Lung microvascular endothelial cell (primary cell): ENCODE results near the gene C4orf51. TPM values are rescaled to one million over a fixed set of nuclear protein-coding genes. Genes with fewer than 3 reads are reported as not detected.

Experiments used
- DNase-seq, 2 donors: peaks; one replicate each; pipeline versions ENCODE4 v3.0.0 to v3.0.0-alpha.2; 2010; ENCODE audit warnings: low read depth in 2 of 2
- total RNA-seq: library from RNA; depleted of rRNA; stranded (reverse); fragments of >200 nt; gene quantifications from 2 replicates; pipeline ENCODE4 v1.2.1, GENCODE V29; 2014

Gene C4orf51
- total RNA-seq, 1 donor from 2014 or later = not detected

GRCh38 chr4:145709336-145709735 lies 29.4 kb downstream of the C4orf51 start:
- no peak for DNase-seq

DNA sequence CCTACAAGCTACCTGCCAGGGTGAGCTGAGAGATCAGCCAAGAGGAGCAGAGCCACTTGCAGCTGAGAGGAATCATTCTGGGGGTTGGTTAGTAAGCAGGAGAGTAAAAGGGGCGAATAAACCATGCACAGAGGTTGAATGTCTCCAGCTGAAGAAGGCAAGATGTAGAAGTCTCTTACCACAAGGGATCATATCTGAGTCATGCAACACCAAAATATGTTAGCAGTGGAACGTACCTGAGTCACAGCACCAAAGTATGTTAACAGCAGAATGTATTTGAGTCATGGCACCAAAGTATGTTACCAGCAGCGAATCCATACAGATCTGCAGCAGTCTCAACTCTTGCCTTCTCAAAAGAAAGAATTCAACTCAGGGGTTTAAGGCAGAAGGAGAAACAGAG lies 29.9 kb downstream of the C4orf51 start:
- no peak for DNase-seq

DNA sequence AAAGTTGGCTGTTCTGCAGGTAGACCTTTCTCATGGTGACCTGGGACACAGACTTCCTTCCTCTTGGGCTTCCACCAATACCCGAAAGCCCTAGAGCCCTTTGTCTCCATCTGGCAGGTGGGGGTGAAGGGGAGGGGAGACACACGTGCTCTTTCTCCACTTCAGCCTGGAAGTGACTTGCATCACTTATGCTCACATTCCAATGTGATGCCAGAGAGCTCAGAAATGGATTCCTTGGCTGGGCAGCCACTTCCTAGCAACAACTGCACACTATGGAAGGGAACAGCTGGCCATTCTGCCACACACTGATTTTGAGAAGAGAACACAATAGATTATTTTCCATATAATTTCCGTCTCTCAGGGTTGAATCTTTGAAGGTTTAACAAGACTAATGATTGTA lies 36.3 kb downstream of the C4orf51 start:
- peak in 1 of 2 donors; percentile 2 for DNase-seq

DNA sequence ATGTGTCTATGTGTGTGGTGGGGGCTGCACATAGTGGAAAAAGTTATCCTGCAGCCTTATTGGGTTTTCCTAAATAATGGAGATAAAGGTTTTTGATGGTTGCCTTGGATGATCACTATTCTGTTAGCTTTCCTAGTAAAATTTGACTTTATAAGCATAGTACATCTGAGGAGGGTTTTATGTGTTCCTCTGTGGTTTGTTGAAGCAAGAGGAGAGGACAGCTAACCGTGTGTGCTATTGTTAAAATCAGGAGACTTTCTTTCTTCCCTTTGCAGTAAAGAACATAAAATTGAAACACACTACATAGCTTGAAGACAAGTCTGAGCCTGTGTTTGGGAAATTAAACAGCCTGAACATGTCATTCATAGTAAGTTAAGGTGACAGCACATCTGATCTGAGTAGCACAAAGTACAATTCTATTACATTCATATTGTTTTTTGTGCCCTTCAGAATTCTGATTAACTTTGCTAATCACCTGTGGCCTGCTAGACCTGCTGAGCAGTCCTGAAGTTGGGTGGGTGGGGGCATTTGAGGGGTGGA lies 36.8 kb downstream of the C4orf51 start:
- no peak for DNase-seq

DNA sequence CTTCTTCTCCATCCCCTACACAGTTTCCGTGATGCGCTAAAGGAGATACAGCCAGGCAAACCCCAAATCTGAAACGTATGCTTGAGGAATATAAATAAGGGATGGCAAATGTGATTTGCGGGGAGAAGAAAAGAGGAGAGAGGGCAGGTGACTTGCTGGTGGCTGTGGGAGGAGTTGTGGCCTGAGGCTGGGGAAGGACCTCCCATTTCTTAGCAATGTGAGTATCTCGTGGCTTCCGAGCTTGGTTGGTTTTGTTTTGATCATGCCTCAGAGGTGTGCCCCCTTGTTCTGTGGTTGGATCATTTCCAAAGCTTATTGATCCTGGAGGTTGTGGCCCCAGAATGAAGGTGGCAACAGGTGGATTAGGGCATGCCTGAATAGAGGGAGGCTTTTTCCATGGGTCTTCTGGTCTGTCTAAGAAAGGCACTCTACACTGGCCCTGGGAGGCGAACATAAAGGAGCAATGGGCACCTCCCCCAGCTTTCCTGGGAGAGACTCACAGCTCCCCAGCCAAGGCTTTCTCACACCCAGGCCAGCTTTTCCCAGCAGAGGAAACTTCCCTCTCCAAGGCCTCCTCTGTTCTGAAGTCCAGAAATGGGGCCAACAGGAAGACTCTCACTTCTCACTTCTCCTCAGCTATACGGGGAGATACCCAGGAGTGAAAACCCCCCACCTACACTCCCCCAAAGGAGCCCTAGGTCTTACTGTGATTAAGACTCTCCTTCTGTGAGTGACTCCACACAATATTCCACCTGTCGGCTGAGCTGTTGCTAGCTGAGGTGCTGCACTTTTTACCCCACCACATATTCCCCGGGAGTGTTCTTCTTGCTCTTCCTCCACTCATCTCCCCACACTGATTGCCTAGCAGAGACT lies 40.0 kb downstream of the C4orf51 start:
- DNase-seq = no peak

GRCh38 chr4:145720656-145721055 lies 40.7 kb downstream of the C4orf51 start:
- no peak for DNase-seq

- no peak for DNase-seq
Observed at GRCh38 chr4:145722561-145722960, 42.6 kb downstream of the C4orf51 start.

DNA sequence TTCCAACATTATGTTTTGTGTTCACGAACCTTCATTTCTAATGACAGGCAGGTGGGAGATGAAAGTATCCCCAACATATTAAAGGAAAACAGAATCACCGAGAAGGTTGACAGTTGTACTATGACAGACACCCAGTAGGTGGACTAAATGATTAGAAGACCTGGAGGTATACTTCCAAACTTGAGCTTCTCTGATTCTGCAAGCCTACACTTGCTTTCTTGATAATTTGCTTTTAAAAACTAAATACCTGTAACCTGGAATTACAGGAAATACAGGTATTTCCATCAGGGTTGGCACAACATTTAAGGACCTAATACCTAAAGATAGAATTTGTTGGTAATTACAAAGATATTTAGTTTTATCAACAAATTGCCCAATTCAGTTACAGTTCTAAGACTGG lies 43.4 kb downstream of the C4orf51 start:
- no peak for DNase-seq

DNA sequence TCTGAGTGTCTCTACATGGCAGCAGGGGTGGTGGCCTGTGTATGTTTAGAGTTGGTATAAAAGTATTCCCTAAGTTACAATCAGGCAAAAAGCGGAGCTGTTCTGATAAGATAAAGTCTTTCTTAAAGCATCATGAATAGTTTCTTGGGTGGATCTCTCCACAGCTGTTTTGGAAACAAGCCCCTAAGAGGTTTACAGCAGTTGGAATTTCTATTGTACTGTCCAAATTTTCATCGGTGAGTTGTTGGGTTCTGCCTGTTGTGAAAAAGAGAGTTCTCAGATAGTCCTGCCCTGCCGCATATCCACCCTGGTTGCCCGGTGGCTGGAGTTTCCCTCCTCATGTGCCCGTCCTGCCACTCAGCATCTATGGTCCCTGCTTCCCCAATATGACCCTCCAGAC lies 50.1 kb downstream of the C4orf51 start:
- no peak for DNase-seq

DNA sequence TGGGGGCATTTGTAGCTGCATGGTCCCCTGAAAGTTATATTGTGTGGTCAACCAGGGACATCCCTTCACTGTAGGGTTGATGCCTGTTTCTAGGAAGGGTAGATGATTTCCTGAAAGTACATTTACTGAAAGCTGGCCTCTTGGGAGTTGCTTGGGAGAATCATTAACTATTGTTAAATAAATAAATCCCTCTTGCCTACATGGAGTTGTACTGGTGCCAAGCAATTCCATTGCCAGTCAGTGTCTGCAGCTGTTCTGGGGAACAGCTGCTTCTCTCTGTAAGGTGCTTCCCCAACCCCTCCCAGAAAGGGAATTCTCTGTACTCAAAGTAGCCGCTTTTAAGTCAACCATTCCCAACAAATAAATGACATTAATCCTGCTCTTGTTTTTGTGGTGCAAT lies 51.1 kb downstream of the C4orf51 start:
- peak in 1 of 2 donors; percentile 23 for DNase-seq

GRCh38 chr4:145732001-145732815 lies 52.3 kb downstream of the C4orf51 start:
- DNase-seq = peak in 1 of 2 donors; percentile 5

DNA sequence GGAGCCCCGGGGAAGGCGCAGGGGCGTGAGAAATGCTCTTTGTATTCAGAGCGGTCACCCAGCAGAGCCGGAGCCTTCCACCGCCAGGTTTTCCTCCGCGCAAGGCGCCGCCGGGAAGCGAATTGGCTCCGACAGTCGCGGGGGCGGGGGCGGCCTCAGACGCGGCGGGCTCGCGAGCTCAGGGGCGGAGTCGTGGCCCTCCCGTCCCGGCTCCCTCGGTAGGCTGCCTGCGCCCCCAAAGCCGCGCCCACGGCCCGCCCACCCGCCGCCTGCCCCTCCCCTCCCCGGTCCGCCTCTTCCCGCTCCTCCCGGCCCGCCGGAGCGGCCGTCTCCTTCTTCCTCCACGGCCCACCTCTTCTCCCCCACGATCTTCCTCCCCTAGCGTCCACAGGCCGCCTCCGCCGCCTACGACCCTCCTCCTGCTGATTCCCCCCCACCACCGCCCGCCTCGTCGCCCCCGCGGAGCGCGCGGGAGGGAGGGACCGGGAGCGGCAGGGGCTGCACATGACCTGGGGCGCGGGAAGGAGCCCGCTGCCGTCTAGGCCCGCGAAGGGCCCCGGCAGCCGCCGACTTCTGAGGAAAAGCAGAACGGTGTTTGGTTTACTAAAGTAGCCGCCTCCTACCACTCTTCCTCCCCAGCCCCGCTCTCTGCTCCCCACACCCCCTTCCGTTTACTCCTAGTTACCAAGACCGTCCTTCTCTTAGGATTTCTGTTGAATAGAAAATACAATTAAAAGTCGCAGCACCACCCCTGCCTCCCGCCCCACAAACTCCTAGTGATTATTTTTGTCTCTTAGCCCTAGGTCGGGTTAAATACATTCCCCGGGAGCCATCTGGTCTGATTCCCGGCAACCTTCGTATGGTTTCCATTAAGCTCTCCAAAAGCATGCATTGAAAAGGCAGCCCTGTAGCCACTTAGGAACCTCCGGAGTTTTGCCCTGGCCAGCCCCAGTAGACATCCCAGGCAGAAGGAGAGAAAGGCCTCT lies 53.2 kb downstream of the C4orf51 start:
- DNase-seq = peak; percentile 95 to 97

GRCh38 chr4:145734031-145734430 lies 54.1 kb downstream of the C4orf51 start:
- peak in 1 of 2 donors; percentile 16 for DNase-seq

GRCh38 chr4:145734576-145735346 lies 54.8 kb downstream of the C4orf51 start:
- peak; percentile 77 to 96 for DNase-seq

GRCh38 chr4:145735347-145735675 lies 55.4 kb downstream of the C4orf51 start:
- DNase-seq = peak; percentile 34 to 87

DNA sequence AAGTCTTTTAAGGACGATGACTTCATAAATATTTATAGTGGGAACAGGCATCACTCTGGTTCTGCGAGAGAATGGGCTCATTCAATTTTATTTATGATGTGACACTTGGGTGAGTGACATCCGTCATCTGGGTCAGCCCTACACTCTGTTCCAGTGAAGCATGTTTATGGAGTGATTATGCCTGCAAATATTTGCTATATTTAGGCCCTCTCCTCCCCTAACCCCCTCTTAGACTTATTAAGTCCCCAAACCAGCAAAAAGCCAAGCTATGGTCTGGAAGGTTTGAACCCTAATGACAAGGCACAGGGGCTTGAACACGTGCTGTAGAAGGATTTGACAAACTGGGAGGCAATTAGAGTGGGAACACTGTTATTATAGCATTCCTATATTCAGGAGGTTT lies 55.9 kb downstream of the C4orf51 start:
- DNase-seq = no peak

DNA sequence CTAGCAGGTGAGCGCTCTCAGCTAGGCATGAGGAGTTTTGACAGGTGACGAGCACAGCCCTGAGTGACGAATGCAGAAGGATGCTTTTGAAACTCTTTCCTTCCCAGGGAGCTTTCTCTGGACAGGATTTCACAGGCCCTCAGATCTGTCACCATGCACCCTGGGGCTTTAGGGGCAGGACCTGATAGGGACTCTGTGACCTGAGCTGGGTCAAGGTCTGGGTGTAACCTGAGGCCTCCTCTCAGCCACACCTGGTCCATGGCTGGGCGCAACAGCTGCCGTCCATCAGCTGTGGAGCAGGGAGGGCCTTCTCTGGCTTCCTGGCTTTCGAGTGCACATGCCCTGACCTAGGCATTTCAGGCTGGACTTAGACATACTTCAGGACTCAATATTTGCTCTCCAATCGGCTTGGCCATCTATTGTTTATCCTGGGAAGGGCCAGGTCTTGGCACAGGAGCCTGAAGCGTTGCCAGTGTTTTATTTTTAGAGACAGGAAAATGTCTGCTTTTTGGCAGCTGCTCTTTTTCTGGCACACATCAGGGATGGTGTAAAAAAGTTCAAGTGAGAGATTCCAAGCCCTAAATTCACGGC lies 56.4 kb downstream of the C4orf51 start:
- peak; percentile 75 to 83 for DNase-seq

GRCh38 chr4:145739845-145740244 lies 59.9 kb downstream of the C4orf51 start:
- DNase-seq = no peak

- DNase-seq = no peak
Observed at GRCh38 chr4:145740806-145741205, 60.9 kb downstream of the C4orf51 start.

DNA sequence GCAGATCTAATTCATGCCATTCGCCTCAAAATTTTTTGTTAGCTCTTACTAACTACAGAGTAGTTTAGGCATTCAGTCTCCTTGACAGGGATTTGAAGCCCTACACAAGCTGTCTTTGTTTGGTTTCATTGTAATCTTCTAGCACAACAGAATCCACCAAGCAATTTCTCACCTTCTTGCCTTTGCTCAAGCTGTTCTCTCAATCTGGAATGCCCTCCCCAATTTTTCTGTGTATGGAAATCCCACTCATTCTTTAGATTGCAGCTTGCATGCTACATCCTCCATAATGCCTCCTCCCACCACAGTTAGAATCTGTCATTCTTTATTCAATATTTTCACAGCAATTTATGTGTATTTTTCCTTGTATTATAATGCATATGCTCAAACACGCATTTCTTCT lies 63.7 kb downstream of the C4orf51 start:
- no peak for DNase-seq
